AML-193 (cell line): ENCODE measurements around the gene AP2B1.
"Not testable (repeated sequence)": the region's sequence is repeated elsewhere in the genome, so short reads cannot be mapped to it uniquely, and the experiment has no call there.

Source experiments
- DNase-seq, 2 experiments: peaks; one replicate each; lab custom pipeline; 2025; lab: John Stamatoyannopoulos, UW

The AP2B1 gene

DNA sequence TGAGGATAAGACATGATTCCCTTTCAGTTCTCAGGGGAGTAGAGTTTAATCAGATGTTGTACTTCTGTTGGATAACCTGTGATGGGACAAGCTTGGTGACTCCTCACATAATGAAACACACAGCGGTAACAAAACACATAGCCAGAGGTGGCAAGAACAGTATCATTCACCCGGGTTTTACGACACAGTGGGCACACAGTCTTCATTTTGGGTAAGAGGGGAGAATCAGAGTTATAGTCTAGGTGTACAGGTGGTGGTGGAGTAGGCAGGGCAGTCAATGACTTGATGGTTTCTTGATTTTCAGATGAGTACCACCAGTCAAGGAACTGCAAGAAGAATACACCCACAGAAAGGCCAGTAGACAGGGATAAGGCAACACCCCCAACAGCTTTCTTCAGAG, 11.4 kb upstream of the AP2B1 start:
- no peak for DNase-seq

DNA sequence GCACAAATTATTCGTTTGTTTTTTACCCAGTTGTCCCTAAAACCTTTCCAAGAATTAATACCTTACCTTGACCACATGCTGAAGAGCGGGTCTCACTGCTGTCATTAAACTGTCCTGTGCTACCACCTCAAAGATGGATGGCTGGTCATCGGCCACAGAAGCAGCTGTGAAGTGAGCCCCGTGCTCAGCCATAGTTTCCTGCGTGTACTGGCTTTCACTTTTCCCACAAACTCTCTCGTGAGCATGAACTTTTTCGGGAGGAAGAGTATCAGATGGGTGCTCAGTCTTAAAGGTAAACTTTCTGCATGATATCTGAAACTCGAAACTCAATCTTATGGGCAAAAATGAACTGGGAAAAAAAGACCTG, 9.3 kb upstream of the AP2B1 start:
- DNase-seq, result no peak

DNA sequence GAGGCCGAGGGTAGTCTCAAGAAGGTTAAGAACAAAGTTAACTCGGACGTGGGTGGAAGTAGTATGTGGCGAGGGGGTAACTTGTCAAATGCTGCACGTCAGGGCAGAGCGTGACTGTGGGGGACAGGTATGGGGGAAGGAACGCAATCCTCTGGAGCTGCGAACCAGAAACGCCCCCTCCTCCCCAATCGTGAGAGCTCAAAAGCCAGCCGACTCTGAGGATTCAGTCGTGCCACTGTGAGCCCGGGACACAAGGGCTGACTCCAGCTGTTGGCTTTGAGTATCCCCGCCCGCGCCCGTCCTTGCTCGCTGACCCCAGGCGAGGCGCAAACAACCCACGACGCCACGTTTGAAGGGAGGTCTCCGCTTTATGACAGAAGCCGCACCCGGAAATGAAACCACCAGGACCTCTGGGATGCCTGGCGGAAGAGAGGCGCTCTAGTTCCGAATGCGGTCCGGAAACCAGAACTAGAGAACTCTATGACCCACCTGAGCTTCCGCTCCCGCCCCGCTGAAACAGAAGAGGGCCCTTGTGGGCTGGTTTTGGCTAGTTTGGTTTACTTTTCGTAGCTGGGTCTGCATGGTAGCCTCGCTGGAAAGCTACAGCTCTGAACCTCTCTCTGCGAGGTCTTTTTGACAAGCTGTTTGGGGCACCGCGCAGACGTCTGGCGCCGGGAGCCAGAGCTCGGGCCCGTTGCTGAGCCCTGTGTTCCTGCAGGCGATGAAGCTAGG, 8.8 kb upstream of the AP2B1 start, which contains the start of gene PEX12:
PEX12 (minus strand) TSS at position 375 of the 732 bp plus-strand sequence. CDS start 550 bp downstream, outside the sequence.
- DNase-seq, result peak; percentile 92

DNA sequence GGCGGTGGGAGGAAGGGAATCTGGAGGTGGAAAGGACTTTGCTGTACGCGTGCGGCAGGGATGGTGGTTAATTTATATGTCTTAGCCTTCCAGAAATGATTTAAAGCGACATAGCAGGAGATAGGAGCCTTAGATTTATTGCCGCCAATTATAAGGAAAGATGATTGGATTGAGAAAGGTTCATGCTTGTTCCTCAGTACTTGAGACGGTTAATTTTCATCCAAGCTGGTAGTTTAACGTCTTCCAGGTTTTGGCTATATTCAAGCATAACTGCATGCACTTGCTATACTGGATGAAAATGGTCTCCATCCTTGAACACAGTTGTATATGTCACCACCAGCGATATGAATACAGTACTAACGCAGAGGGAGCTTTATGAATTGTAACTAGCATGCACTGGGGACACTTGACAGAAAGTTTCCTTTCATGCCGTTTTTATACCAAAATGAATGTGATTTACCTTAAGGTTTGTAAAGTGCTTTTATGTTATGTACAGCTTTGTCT, 8.1 kb upstream of the AP2B1 start:
- no peak for DNase-seq

DNA sequence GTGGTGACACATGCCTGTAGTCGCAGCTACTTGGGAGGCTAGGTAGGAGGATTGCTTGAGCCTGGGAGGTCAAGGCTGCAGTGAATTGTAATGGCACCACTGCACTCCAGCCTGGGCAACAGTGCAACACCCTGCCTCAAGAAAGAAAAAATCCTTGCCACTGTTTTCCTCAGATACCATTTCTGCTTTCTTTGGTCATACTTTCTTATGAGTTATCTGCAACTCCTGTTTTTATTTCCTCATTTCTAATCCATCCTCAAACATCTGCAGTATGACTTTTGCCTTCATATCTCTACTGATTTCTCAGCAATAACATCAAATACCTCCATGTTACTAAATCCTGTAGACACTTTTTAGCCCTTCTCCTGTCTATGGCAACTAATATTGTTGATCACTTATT, 3.1 kb upstream of the AP2B1 start:
- peak in 1 of 2 experiments; percentile 40 for DNase-seq

DNA sequence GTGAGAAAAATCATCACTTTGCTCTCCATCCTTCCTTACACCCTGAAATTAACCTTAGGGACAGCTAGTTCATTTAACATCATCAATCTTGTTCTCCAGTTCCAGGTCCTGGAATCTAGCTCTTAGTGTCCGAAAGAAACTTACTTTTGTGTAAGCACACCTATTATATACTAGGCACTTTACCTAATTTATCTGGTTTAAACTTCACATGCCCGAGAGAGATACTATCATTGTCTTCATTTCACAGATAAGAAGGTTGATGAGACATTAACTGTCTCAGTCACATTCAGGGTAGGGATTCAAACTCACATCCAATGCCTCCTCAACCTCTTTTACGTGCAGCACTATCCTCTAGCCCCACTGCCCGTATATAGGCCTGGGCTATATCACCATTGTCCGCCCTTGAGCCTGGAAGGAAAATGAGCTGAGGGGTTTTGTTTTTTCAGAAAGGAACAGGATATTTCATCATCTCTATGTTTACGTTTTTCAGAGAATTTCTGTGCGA, 501 bp upstream of the AP2B1 start:
- no peak for DNase-seq

DNA sequence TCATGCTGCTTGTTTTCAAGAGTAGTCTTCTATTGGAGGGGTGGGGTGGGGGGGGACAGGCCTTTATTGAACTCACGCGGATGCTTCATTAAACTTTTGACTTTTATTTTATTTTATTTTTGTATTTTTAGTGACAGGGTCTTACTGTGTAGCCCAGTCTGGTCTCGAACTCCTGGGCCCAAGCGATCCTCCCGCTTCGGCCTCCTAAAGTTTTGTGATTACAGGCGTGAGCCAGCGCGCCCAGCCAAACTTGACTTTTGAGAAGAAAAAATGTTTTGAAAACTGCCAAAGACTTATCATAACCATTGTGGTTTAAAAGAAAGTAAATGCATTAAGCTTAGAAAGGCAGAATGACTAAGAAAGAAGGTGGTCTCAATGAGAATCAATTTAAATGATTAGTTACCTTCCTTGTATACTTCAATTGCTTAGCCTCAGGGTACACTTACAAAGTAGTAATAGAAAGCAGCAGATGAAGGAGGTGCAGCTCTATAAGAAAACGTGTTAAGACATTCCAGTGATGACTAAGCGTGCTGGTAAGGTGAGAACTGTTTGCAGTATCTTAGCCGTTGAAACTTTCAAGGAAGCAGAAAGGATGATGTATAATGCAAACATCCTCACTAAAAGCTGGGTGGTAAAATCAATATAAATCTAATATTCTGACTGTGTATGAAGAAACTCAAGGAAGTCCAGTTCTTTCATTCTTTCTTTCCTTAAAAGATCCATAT, 1.2 kb downstream of the AP2B1 start:
- DNase-seq, result peak; percentile 25 to 44

DNA sequence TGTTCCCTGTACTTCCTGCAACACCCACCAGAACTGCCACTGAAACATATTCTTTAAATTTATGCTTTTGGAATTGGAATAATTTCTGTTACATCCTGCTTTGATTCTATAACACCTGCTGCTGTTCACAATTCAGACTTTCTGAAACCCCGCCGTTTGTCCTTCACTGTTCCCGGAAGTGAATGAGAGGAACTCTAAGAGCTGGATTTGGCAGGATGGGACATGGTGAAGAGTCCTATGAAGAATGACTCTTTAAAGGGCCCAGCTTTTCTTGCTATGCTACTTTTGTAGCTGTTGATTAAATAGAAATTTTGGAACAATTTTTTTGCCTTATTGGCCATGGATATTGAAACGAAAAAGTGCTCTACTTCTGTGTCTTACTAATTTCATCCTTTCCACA, 8.9 kb downstream of the AP2B1 start:
- no peak for DNase-seq

DNA sequence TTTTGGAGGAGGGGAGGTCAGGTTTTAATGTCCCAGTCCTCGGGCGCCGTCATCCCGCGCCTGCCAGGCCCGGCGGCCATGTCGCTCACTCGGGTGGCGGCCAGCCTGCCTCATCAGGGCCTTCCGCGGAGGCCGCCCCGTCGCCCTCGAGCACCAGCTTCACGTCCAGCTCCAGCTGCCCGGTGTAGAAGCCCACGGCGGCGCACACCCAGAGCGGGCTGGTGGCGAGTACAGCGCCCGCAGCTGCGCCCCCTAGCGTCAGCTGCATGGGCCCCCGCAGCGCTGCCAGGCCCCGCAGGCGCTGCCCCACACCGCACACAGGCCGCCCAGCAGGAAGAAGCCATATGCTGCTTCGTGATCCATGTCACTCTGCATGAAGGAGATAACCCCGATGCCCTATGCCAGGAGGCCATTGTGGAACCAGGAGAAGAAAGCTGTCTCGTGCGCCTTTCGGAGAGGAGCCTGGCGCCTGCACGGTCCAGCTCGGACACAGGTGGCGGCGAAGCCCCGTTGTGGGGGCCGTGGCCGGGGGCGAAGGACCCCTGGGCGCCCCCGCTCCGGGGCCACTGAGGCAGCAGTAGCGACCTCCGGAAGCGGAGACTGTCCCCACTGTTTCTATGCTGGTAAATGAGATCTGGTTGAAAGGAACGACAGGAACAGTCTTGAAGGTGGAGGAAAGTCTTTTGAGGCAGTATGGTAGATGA, 9.6 kb downstream of the AP2B1 start:
- no peak for DNase-seq

DNA sequence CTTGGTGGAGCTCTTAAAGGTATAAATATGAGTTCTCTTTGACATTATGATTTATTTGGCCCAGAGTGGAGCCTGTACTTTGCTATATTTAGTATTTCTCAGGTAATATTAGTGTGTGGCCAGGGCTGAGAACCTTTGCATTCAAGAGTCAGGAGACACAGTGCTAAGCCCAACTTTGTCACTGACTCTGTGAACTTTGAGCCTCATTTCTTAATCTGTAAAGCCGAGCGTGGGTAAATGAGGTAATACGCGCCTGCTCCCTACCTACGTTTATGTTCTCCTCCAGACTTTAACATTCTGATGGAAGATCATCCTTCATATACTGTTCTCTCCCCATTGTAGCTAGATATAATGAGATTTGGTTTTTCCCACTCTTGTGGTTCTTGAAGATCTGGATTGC, 10.5 kb downstream of the AP2B1 start:
- DNase-seq, result no peak

DNA sequence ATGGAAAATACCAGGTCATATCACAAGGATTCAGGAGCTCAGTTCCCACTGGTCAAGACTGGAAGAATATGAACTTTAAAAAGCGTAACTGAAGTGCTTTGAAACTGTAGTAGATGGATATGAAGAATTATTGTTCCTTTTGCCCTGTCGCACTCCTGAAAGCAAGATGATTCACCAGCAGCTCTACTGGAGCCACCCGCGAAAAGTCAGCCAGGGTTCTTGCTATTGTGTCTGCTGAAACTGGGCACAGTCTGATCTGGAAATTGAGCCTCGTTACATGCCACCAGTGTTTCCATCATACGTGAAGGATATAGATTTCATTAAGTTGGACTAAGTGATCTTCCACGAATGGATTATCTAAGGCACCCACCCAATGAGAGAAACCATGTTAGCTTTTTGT, 16.6 kb downstream of the AP2B1 start:
- no peak for DNase-seq

DNA sequence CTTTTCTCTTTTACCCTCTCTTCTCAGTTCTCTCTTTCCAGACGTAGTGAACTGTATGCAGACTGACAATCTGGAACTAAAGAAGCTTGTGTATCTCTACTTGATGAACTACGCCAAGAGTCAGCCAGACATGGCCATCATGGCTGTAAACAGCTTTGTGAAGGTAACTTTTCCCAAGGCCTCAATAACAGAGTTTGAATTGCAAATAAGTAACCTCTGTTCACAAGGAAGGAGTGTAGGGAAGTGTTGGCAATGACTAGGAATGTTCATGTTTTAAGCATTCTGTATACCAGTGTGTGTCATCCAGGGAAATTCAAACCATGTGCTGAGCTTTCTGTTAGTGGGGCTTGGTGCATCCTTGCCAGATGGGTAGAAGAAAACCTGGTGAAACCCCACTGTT, 18.6 kb downstream of the AP2B1 start:
- DNase-seq, result no peak

DNA sequence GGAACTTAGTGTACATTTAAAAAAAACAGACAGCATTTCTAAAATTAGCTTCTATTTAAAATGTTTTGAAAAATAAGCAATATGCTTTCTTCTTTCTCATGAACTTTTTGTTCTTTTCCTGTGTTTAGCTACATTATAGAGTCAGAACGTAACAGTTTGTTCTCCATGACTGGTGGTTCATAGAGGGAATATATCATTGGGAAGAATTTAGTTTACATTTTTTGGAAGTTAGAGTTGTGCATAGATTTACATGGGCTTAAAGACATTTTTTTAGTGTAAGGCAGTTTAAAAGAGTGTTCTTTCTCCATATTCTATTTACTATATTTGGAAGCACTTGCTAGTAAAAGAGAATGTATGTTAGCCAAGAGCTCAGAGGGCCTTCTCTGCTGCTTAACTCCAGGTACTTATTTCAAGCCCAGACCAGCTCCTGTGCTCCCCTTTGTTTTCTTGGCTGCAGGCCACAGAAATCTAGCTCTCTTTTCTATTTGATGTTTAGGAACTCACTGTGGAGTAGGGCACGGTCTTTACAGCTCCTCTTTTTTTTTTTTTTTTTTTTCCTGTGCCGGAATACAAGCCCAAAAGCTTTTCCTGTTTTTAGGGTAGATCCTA, 20.2 kb downstream of the AP2B1 start:
- no peak for DNase-seq

DNA sequence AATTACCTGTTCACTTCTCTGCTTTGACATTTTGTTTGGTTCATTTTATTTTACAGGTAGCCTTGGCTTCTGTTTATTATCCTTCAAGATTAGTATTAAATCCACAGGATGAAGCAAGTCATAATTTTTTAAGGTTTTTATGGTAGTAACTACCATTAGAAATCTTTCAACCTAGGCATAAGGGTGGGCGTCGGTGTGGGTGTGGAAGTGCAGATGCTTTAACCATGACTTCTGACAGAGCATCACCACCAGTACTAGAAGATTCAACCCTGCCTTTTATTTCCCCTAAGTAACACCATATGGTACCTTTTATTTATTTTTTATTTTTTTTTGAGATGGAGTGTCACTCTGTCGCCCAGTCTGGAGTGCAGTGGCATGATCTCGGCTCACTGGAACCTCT, 22.7 kb downstream of the AP2B1 start:
- no peak for DNase-seq

DNA sequence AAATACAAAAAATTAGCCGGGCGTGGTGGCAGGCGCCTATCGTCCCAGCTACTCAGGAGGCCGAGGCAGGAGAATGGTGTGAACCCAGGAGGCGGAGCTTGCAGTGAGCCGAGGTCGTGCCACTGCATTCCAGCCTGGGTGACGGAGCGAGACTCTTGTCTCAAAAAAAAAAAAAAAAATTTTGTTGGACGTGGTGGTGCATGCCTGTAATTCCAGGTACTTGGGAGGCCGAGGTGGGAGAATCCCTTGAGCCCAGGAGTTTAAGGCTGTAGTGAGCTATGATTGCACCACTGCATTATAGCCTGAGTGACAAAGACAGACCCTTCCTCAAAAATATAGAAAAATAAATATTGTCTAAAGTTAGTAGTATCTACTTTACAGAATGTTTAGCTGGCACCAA, 23.6 kb downstream of the AP2B1 start:
- DNase-seq, result not testable (repeated sequence)

DNA sequence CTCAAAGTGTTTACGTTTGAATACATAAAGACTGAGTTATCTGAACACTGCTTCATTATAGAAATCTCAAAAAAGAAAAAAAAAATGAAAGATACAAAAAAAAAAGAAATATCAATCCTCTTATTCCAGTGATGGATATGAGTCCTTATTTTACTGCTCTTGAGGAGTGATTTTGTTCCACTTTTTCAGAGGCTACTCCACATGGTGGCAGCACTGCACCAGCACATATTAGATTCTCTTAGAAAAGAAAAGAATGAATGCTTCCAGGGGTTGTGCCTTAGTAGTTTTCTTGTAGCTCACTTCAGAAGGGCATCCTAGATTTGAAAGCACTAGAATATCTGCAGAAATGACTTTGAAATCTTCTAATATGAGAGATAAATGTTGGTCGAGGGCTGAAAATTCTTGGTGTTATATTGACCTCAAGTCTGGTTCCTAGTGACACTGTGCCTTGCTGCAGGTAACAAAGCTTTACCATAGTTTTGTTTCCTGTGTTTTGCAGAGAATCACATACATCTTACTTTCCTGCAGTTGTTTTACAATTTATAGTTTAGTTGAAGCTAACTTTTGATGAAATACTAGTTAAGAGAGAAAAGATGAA, 25.9 kb downstream of the AP2B1 start:
- peak; percentile 52 to 56 for DNase-seq

DNA sequence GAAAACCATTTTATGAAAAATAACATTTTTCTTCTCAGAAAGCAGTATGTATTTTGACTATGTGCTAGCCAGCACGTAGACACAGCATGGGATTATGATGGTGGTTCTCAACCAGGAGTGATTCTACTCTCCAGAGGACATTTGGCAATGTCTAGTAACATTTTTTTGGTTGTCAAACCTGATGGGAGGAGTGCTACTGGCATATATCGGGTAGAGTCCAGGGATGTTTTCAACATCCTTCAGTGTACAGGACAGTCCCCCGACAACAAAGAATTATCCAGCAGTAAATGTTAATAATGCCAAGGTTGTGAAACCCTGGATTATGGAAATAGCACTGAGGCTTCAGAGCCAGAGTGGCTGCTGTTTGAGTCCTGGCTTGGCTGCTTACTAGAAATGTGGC, 27.7 kb downstream of the AP2B1 start:
- no peak for DNase-seq

DNA sequence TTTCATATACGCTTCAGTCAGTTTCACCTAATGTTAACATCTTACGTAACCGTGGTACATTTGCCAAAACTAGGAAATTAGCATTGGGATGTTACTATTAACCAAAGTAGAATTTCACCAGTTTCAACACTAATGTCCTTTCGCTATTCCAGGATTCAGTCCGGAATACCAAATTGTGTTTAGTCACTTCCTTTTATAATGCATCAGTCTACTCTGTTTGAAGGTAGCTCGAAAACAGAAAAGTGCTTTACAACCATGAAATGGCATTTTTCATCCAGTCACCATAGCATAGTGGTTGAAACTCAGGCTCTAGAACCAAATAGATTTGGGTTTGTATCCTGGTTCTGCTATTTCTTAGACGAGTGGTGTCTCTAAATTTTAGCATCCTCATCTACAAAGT, 29.4 kb downstream of the AP2B1 start:
- DNase-seq, result no peak

DNA sequence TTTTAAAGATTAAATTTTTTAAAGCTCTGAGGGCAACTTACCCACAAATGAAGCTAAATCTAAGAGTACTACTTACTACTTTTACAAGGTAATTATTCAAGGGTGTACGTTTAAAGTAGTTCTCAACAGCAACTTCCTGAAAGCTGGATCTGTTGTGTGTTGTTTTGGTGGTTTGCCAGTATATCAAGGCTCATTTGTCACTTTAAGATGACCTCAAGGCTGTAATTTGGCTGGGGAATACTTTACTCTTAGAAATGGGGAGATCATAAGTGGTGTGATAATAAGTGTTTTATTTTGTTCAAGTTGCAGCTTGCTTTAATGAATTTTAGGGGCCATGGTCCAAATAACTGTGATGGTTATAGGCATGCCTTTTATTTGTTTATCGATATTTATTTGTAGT, 30.4 kb downstream of the AP2B1 start:
- DNase-seq, result no peak

DNA sequence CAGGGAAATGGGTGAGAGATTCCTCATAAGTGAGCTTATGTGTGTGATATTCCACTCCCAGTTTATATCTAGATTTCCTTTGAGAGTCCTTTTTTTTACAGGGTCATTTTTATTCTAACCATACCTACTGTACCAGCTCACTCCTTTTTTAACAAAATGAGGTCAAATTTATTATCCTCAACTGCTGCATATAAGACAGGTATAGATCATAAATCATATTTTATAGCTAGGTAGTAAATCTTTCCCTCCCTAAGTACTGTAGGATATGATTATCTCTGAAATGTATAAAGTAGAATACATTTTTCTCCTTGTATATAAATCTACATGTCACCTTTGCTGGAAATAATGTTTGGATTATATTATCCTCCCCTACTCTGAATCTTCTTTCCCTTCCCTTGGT, 31.5 kb downstream of the AP2B1 start:
- DNase-seq, result no peak

DNA sequence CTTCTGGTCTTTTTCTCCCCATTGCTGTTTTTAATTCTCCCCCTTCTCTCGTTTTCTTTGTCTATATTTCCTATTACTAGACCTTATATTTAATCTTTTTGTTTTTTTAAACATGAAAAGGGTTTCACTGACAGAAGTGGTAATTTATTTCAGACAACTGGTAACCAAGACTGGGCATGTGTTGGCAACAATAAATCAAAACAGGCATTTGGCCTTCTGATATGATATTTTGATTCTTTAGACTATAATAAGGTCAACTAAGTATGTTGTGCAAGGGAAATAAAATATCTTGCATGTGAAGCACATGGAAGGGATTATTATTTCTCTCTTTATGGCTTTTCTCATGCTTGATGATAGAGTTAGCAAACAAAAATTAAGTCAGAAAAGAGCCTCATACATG, 34.6 kb downstream of the AP2B1 start:
- no peak for DNase-seq

DNA sequence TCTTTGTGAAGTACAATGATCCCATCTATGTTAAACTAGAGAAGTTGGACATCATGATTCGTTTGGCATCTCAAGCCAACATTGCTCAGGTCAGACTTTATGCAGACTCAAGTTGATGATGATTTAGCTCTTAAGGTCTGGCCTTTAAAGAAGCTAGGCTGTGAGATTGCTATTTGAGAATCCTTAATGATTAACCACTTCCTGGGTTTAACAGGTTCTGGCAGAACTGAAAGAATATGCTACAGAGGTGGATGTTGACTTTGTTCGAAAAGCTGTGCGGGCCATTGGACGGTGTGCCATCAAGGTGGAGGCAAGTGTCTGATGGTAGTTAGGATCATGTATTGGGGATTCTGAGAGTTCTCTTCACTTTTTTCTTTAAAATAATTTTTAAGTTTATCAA, 40.3 kb downstream of the AP2B1 start:
- DNase-seq, result no peak
